SJSA1 (cell line): ENCODE results near the gene SLC8A1. TPM values are rescaled to one million over a fixed set of nuclear protein-coding genes. Genes with fewer than 3 reads are reported as not detected.

Experiments
- DNase-seq, 2 experiments: peaks; one replicate each; pipeline ENCODE4 v3.0.0-alpha.2; 2015 to 2020; ENCODE audit warnings: low spot score in 2 of 2, low read depth in 1 of 2
- H3K27ac ChIP-seq: fragments of 250-450 bp; sonication (Bioruptor Pico); 2 replicates; pipeline ENCODE4 v1.5.1; 2020; ENCODE audit warnings: mild to moderate bottlenecking, moderate library complexity
- H3K27me3 ChIP-seq: fragments of 250-450 bp; sonication (Bioruptor Pico); replicated peaks from 2 replicates; pipeline ENCODE4 v1.5.1; 2020; ENCODE audit warnings: mild to moderate bottlenecking, moderate library complexity
- H3K36me3 ChIP-seq: fragments of 250-450 bp; sonication (Bioruptor Pico); 2 replicates; pipeline ENCODE4 v1.5.1; 2020; ENCODE audit warnings: mild to moderate bottlenecking
- H3K4me1 ChIP-seq: fragments of 250-450 bp; sonication (Bioruptor Pico); replicated peaks from 2 replicates; pipeline ENCODE4 v1.6.1; 2021; ENCODE audit warnings: mild to moderate bottlenecking
- H3K4me3 ChIP-seq: fragments of 250-450 bp; sonication (Bioruptor Pico); 2 replicates; pipeline ENCODE4 v1.5.1; 2020; ENCODE audit warnings: mild to moderate bottlenecking
- H3K9me3 ChIP-seq: fragments of 250-450 bp; sonication (Bioruptor Pico); replicated peaks from 2 replicates; pipeline ENCODE4 v1.5.1; 2020; ENCODE audit warnings: mild to moderate bottlenecking
- total RNA-seq: library from RNA; depleted of rRNA; stranded (reverse); fragments of >200 nt; shearing (Covaris generic); gene quantifications from 2 replicates; pipeline ENCODE4 v1.2.3, GENCODE V29; 2014

The SLC8A1 gene
- total RNA-seq, 1 experiment from 2014 or later = 20.1 TPM

DNA sequence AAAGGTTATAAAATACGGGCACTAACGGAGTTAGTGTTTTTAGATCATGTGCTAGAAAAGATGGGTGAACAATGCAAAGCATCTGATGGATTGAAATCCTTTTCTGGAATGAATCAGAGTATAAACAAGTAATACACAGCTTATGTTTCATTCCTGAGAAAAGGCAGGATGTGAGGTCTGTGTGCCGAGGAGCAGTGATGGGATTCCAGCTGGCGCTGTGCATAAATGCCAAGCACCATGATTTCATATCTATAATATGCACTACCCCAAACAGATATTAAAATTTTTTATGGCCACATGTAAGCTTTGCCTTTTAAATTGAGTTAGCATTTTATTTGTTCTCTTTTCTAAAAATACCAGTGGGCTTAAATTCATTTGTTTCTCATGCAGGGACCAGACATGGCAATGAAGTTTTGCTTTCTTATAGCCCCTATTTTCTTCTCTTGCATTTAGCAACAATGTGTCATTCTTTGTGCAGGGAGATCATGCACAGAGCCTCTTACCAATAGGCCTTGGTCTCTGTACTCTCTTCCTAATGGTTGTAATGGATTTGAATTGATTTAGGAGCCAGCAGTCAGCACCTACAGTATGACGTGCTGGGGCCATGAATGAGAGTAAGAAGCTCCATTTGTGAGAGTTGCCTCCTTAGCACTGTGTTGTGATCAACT lies 323.9 kb downstream of the SLC8A1 start:
- no peak overlapping the region for H3K4me3 ChIP-seq
- peak; percentile 47 to 52 for DNase-seq
- H3K27ac ChIP-seq = peak overlapping the region; percentile 22
- H3K27me3 ChIP-seq = no peaks in the 10 kb centered on the region
- H3K4me1 ChIP-seq = peaks cover 29% of the 10 kb centered on the region
- H3K9me3 ChIP-seq = no peaks in the 10 kb centered on the region
- no peaks in the 10 kb centered on the region for H3K36me3 ChIP-seq

GRCh38 chr2:40127146-40127545 lies 324.7 kb downstream of the SLC8A1 start:
- Histone ChIP-seq H3K27ac (peak overlapping the region; percentile 22), H3K9me3 (no peaks in the 10 kb centered on the region), H3K36me3 (no peaks in the 10 kb centered on the region), H3K4me3 (no peak overlapping the region), H3K4me1 (peaks cover 29% of the 10 kb centered on the region), H3K27me3 (no peaks in the 10 kb centered on the region)
- no peak for DNase-seq

- no peak for DNase-seq
- Histone ChIP-seq H3K4me1 (peaks cover 29% of the 10 kb centered on the region), H3K27ac (no peak overlapping the region), H3K9me3 (no peaks in the 10 kb centered on the region), H3K27me3 (no peaks in the 10 kb centered on the region), H3K36me3 (no peaks in the 10 kb centered on the region), H3K4me3 (no peak overlapping the region)
Measured at GRCh38 chr2:40126006-40126405, 325.9 kb downstream of the SLC8A1 start.

DNA sequence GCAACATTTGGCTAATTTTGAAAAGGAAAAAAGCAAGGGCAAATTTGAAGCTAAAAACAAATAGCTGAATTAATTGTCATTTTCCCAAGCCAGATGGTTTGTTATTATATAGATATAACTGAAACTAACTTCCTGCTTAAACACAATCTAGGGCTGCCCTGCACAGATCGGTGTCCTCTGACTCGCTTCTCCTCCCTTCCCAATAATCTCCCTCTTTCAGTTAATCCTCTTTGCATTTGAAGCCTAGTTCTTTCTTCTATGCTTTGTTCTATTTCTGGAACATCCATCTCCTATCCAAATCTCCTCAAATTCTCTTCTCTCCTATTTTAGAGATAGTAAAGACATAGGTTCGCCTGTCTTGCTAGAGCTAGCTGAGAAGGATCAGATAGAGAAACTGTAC lies 328.1 kb downstream of the SLC8A1 start:
- Histone ChIP-seq H3K27ac (no peak overlapping the region), H3K9me3 (no peaks in the 10 kb centered on the region), H3K4me1 (peaks cover 18% of the 10 kb centered on the region), H3K36me3 (no peaks in the 10 kb centered on the region), H3K4me3 (no peak overlapping the region), H3K27me3 (no peaks in the 10 kb centered on the region)
- no peak for DNase-seq

DNA sequence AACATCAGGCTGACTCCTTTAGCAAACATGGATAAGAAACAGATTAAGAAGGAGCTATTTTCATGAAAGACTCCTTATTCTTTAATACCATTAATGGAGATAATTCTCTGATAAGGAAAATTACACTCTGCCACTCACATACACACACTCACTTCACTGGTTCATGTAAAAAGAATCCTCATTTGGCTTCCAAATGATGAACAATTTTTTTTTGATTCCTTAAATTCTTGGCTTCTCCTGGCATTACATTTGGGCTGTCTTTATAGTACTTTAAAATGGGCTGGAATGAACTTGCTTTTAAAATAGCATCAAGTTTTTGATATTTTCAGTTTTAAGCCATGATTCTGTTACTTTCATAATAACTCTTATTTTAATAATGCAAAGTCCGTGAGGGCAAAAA lies 328.6 kb downstream of the SLC8A1 start:
- Histone ChIP-seq H3K36me3 (no peaks in the 10 kb centered on the region), H3K27ac (no peak overlapping the region), H3K9me3 (no peaks in the 10 kb centered on the region), H3K4me3 (no peak overlapping the region), H3K4me1 (peaks cover 14% of the 10 kb centered on the region), H3K27me3 (no peaks in the 10 kb centered on the region)
- no peak for DNase-seq

DNA sequence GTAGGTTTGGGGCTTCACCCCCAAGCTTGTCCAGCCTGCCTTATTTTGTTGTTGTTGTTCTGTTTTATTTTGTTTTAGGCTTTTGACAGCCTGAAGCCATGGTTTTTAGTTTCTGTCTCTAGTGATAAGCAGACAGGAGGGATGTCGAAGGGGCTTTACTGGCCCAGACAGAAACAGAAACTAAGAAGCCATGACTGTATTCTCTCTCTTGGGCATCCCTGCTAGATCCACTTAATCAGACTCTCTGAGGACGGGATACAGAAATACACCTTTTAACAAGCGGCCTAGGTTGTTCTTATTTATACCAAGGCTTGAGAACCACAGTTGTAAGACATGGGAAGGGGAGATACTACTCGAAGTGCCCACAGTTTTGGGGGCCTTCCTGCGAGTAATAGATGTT lies 330.9 kb downstream of the SLC8A1 start:
- no peaks in the 10 kb centered on the region for H3K4me1 ChIP-seq
- H3K36me3 ChIP-seq = no peaks in the 10 kb centered on the region

DNA sequence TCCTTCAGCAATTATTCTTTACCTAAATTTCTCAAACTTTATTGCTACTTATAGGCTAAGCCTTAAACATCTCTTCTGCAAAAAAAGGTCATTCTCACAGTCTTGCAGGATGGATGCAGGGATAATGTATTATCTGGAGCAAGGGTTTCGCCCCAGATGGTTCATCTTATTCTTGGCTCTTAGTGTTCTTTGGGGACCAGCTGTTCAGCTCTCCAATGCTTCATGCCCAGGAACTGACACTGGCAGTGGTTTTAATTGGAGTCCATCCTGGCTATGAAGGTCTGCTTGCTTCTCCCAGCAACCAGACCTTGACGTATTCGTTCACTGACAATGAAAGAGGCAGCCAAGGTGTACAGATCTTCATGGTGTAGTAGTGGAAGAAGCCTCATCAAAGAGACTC lies 331.9 kb downstream of the SLC8A1 start:
- H3K27me3 ChIP-seq = no peaks in the 10 kb centered on the region
- H3K4me3 ChIP-seq = no peak overlapping the region
- no peaks in the 10 kb centered on the region for H3K4me1 ChIP-seq
- no peak overlapping the region for H3K27ac ChIP-seq
- no peaks in the 10 kb centered on the region for H3K36me3 ChIP-seq
- no peaks in the 10 kb centered on the region for H3K9me3 ChIP-seq
- no peak for DNase-seq

More for the DNA sequence above, 330.9 kb downstream of the SLC8A1 start:
- H3K9me3 ChIP-seq = no peaks in the 10 kb centered on the region
- DNase-seq = no peak
- H3K27ac ChIP-seq = no peak overlapping the region
- no peaks in the 10 kb centered on the region for H3K27me3 ChIP-seq
- H3K4me3 ChIP-seq = no peak overlapping the region

GRCh38 chr2:40118622-40119021 lies 333.3 kb downstream of the SLC8A1 start:
- Histone ChIP-seq H3K4me1 (peaks cover 4% of the 10 kb centered on the region), H3K27me3 (no peaks in the 10 kb centered on the region), H3K27ac (no peak overlapping the region), H3K36me3 (no peaks in the 10 kb centered on the region), H3K9me3 (no peaks in the 10 kb centered on the region), H3K4me3 (no peak overlapping the region)
- no peak for DNase-seq

DNA sequence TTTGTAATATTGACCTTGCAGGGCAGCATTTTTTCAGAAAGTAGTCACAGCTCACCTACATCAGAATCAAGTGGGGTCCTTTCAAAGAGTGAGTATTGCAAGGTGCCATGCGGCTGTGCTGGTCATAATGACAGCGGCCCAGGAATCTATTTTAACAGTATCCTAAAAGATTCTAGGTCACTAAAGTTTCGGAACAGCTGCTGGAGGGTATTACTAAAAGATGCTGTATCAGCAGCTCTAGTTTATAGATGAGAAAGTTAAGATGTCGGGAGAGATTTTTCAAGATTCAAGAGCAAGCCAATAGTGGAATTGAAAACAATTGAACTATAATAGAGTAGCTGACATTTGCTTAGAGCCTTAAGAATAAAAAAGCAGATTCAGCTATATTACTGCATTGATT lies 336.0 kb downstream of the SLC8A1 start:
- no peak for DNase-seq
- H3K27ac ChIP-seq = no peak overlapping the region

GRCh38 chr2:40115348-40115747 lies 336.5 kb downstream of the SLC8A1 start:
- no peaks in the 10 kb centered on the region for H3K36me3 ChIP-seq
- no peak overlapping the region for H3K27ac ChIP-seq
- H3K27me3 ChIP-seq = no peaks in the 10 kb centered on the region
- DNase-seq = no peak
- no peaks in the 10 kb centered on the region for H3K9me3 ChIP-seq
- H3K4me1 ChIP-seq = peaks cover 16% of the 10 kb centered on the region
- no peak overlapping the region for H3K4me3 ChIP-seq

More for the DNA sequence above, 336.0 kb downstream of the SLC8A1 start:
- Histone ChIP-seq H3K4me1 (peaks cover 16% of the 10 kb centered on the region), H3K36me3 (no peaks in the 10 kb centered on the region), H3K4me3 (no peak overlapping the region), H3K27me3 (no peaks in the 10 kb centered on the region), H3K9me3 (no peaks in the 10 kb centered on the region)

DNA sequence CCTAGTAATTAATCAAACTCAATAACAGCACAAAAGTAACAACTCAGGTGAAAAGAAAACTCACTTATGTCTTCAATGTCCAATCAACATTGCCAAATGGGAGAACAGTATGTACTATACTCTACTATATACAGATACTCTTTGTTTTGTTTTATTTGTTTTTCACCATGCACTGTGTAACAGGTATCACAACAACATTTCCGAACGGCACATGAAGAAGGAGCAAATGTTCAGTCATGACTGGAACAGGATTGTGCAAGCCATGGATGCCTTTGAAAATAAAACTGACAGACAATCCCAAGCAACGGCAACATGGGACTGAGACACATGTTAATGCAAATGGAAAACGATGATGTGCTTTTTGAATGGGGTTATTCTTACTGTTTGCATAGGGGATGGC lies 337.9 kb downstream of the SLC8A1 start:
- Histone ChIP-seq H3K4me3 (no peak overlapping the region), H3K4me1 (peaks cover 16% of the 10 kb centered on the region), H3K27me3 (no peaks in the 10 kb centered on the region), H3K9me3 (no peaks in the 10 kb centered on the region), H3K27ac (peak overlapping the region; percentile 72), H3K36me3 (no peaks in the 10 kb centered on the region)
- DNase-seq = no peak

DNA sequence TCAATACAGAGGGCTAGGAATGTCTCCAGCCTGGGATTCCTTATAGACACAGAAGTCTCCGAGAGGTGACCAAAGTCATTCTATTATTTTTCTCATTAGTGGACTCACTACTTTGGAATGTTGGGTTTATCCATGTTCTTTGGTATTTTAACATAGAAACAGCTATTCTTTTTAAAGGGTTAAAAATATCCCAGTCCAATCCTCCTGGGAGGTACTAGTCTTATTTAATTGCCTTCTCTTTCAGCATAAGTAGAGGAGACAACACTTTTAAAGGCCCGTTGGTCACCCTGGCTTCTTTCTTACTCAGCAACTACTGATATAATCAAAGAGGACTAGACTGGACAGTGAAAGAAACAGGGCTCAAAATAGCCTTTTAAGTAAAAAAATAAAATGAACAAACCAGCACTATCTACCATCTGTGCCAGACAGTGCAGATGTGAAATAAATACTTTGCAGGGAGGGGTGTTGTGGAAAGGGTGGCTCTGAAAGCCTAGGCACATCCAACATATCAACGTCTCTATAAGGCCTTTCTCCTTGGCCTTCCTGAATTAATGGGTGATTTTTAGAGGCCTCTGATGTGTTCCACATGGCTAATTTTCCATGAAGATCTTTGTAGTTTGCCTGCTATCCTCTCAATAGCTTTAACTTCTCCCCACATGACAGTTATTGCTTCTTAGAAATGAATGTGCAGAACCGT lies 338.5 kb downstream of the SLC8A1 start:
- Histone ChIP-seq H3K27me3 (no peaks in the 10 kb centered on the region), H3K9me3 (no peaks in the 10 kb centered on the region), H3K4me1 (peaks cover 16% of the 10 kb centered on the region), H3K36me3 (no peaks in the 10 kb centered on the region), H3K27ac (peak overlapping the region; percentile 72), H3K4me3 (no peak overlapping the region)
- DNase-seq = peak in 1 of 2 experiments; percentile 80

DNA sequence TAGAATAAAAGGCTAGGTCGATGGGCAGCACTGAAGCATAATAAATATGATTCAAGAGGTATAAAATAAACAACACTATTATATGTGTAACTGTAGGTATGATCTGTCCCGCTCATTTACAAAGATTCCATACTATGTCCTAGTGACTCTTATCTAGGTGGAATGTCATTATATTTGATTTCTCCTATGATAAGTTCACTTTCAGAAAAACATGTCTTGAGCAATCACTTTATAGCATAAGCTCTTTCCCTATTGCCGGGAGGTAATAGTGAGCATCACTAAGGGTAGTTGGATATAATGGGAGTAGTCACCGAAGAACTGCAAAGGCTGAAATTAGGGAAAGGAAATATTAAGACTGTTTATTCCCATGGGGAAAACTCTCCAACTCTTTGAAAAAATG lies 342.5 kb downstream of the SLC8A1 start:
- no peaks in the 10 kb centered on the region for H3K9me3 ChIP-seq
- H3K36me3 ChIP-seq = no peaks in the 10 kb centered on the region
- no peaks in the 10 kb centered on the region for H3K27me3 ChIP-seq
- no peak overlapping the region for H3K27ac ChIP-seq
- DNase-seq = no peak
- H3K4me3 ChIP-seq = no peak overlapping the region
- H3K4me1 ChIP-seq = peaks cover 16% of the 10 kb centered on the region

DNA sequence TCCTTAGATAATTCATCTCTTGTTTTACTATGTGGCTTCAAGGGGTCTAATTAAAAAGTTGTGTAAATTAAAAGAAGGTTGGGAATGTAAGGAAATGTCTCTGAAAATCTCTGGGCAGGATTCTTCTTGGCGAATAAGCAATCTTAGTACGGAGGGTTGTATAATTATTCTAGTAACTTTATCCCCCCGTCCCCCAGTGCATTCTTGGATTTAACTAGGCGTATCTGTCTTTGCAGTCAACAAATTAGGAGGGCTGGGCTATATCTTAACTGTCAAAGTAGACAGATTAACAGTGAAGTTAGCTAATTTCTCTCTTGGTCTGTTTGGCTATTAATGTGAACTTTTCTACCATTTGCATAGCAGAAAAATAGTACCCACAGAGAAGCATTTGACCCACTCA lies 343.0 kb downstream of the SLC8A1 start:
- no peaks in the 10 kb centered on the region for H3K9me3 ChIP-seq
- H3K4me1 ChIP-seq = peaks cover 17% of the 10 kb centered on the region
- DNase-seq = no peak

More for the DNA sequence above, 343.0 kb downstream of the SLC8A1 start:
- Histone ChIP-seq H3K4me3 (no peak overlapping the region), H3K27ac (no peak overlapping the region), H3K27me3 (no peaks in the 10 kb centered on the region), H3K36me3 (no peaks in the 10 kb centered on the region)
